HG02763 (cell line): ENCODE data around the gene SLC22A31.

Experiments
- ATAC-seq: cut with Tn5 transposase; IDR thresholded peaks from one replicate; pipeline ENCODE4 v1.9.1; 2021; ENCODE audit warnings: mild to moderate bottlenecking, moderate library complexity; ENCODE audit not compliant: unreplicated experiment

Gene SLC22A31

GRCh38 chr16:89217138-89217387, 16.7 kb upstream of the SLC22A31 start:
- no peak for ATAC-seq

GRCh38 chr16:89216315-89217137, 16.2 kb upstream of the SLC22A31 start:
- ATAC-seq = no peak

GRCh38 chr16:89210904-89211515, 10.7 kb upstream of the SLC22A31 start:
- no peak for ATAC-seq

- ATAC-seq = no peak
These were observed 10.0 kb upstream of the SLC22A31 start for GRCh38 chr16:89210165-89210903.

- no peak for ATAC-seq
These were observed 9.2 kb upstream of the SLC22A31 start for GRCh38 chr16:89209522-89210044.

GRCh38 chr16:89207993-89208392, 7.7 kb upstream of the SLC22A31 start:
- ATAC-seq = no peak

GRCh38 chr16:89202422-89203215, 2.3 kb upstream of the SLC22A31 start:
- no peak for ATAC-seq

GRCh38 chr16:89201439-89202377, 1.4 kb upstream of the SLC22A31 start:
- no peak for ATAC-seq

- ATAC-seq = no peak
These were observed 594 bp upstream of the SLC22A31 start for GRCh38 chr16:89200850-89201411.

GRCh38 chr16:89199241-89200123, 855 bp downstream of the SLC22A31 start:
- ATAC-seq = no peak

- no peak for ATAC-seq
These were observed 1.7 kb downstream of the SLC22A31 start for GRCh38 chr16:89198417-89199240.

GRCh38 chr16:89197633-89198416, 2.5 kb downstream of the SLC22A31 start:
- ATAC-seq = no peak

- ATAC-seq = no peak
These were observed 3.2 kb downstream of the SLC22A31 start for GRCh38 chr16:89197033-89197632.

GRCh38 chr16:89195521-89196171, 4.7 kb downstream of the SLC22A31 start:
- ATAC-seq = no peak

- ATAC-seq = no peak
These were observed 5.7 kb downstream of the SLC22A31 start for GRCh38 chr16:89194340-89195311.
